D721Med (cell line): Measurements from ENCODE around the gene SLC39A11.
A peak's percentile ranks its signal among the peaks of the same experiment; 100 is the strongest.

Source experiments
- DNase-seq: peaks from one replicate; pipeline ENCODE4 v3.0.0; 2011; ENCODE audit warnings: low spot score; ENCODE audit not compliant: insufficient read length
- FAIRE-seq: peaks from 2 replicates; lab custom pipeline; 2011; peaks lifted over from hg19 to GRCh38; lab: Jason Lieb, UNC
- TF ChIP-seq, protein P1 (sequence below): IDR thresholded peaks from 2 replicates; pipeline ENCODE4 v1.5.1; 2012; ENCODE audit warnings: mild to moderate bottlenecking, control low read depth; ENCODE audit not compliant: insufficient read depth; ENCODE audit errors: missing control alignments

SLC39A11 gene

DNA sequence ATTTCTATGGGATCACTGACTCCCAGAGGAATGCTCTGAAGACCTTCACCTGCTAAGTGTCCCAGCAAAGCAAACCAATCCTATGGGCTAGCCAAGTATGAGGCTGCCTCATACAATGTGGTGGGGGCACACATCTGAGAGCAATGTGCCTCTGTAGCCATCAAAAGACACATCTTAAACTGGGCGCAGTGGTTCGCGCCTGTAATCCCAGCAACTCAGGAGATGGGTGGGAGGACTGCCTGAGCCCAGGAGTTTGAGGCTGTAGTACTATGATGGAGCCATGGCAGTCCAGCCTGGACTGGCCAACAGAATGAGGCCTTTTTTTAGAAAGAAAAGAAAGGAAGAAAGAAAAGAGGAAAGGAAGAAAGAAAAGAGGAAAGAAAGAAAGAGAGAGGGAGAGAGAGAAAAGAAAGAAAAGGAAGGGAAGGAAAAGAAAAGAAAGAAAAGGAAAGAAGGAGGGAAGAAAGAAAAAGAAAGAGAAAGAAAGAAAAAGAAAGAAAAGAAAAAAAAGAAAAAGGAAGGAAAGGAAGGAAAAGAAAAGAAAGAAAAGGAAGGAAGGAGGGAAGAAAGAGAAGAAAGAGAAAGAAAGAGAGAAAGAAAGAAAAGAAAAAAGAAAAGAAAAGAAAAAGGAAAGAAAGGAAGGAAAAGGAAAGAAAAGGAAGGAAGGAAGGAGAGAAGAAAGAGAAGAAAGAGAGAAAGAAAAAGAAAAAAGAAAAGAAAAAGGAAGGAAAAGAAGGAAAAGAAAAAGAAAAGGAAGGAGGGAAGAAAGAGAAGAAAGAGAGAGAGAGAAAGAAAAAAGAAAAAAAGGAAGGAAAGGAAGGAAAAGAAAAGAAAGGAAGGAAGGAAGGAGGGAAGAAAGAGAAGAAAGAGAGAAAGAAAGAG lies 430.3 kb downstream of the SLC39A11 start:
- DNase-seq (no peak), FAIRE-seq (no peak)
- TF ChIP-seq, protein P1, sequence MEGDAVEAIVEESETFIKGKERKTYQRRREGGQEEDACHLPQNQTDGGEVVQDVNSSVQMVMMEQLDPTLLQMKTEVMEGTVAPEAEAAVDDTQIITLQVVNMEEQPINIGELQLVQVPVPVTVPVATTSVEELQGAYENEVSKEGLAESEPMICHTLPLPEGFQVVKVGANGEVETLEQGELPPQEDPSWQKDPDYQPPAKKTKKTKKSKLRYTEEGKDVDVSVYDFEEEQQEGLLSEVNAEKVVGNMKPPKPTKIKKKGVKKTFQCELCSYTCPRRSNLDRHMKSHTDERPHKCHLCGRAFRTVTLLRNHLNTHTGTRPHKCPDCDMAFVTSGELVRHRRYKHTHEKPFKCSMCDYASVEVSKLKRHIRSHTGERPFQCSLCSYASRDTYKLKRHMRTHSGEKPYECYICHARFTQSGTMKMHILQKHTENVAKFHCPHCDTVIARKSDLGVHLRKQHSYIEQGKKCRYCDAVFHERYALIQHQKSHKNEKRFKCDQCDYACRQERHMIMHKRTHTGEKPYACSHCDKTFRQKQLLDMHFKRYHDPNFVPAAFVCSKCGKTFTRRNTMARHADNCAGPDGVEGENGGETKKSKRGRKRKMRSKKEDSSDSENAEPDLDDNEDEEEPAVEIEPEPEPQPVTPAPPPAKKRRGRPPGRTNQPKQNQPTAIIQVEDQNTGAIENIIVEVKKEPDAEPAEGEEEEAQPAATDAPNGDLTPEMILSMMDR: no peak

DNA sequence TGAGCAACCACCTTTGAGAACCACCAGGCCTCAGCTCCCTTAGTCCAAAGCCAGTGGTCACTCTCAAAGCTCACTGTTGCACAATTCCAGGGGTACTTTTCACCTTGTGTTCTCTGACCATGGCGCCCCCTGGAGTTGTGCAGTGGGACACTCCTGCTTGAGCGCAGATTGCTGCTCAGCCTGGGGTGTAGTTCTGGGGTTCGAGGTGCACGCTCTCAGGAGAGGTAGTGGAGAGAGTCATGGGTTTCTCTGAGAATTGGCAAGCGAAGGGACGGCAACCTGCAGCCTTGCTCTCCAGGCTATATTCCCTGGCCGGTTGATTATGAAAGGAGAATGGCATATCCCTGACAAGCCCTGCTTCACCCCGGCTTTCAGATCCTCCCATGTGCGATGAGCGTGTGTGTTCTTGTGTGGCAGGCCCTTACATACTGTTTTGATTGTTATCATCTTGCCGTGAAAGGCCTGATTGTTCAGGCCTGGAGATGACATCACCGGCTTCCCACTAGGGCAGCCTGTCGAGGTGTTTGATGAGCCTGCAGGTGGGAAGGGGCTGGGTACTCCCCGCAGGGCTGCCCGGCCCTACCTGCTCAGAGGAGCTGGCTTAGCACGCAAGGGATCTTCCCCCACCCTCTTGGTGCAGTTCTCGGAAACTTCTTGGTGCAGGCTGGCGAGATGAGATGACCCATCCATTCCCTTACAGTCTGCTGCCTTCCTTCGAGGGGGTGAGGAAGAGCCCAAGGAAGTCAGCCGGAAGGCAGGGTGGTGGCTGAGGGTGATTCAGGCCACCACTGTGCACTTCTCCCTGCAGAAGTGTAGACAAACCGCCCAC lies 431.2 kb downstream of the SLC39A11 start:
- TF ChIP-seq, protein P1: peak; percentile 1
- DNase-seq (no peak), FAIRE-seq (no peak)

DNA sequence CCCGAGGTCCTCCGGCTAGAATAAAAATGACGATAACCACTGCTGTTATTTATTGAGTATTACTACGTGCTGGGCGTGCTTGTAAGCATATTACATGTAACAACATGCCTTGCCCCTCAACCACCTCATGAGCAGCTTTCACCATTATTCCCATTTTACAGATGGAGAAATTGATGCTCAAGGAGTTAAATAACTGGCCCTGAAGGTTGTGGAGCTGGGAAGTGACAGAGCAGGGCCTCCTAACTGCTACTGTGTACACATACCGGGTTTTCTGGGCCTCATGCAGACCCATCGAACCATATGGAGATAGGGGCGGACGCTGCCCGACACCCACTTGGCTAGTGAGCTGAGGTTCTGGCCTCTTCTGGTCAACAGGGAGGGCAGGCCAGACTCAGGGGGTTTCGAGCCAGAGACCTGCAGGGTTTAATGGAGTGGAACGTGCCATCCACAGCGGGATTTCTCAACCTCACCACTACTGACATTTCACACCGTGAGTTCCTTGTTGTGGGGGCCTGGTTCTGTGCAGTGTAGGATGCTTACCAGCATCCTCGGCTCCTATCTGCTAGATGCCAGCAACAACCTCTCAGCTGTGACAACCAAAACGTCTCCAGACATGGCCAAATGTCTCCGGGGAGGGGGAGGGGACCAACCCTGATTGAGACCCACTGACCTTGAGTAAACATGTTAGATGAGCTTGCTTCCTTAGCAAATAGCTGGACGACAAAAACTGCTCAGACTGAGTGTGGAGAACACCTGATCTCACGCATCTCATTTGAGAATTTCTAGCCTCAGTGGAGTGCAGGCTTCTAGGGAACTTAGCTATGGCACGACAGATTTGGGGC lies 432.0 kb downstream of the SLC39A11 start:
- FAIRE-seq (no peak), DNase-seq (no peak)
- TF ChIP-seq, protein P1: no peak

DNA sequence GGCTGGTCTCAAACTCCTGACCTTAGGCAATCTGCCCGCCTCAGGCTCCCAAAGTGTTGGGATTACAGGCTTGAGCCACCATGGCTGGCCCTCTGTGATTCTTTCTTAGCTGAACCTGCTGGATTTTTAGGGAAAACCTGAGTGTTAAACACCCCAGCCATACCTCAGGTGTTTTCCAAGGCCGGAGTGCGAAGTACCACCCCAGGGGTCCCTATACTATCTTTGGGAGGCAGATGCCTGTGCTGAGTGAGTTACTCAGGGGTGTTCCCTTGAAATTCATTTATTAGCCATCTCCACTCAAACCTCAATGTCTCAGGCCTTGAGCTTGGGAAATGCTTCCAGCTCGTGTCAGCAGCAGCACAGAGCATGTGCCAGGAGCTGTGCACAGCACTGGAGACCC lies 432.7 kb downstream of the SLC39A11 start:
- DNase-seq (no peak), FAIRE-seq (no peak)
- TF ChIP-seq, protein P1: no peak

DNA sequence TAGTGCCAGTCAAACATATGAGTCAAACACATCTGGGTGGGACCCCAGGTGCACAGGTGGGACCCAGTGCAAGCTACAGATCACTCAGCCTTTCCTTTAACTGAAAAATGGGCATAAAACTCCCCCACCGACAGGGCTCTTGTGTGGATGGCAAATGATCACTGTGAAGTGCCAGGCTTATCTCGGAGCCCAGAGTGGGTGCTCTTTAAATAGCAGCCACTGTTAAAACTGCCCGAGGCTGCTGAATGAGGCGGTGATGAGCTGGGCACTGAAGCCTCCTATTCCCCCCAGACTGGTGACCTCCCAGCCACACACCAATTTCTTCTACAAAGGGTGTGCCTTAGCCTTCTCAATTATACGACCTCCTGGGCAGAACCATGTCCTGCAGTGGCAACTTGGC lies 433.8 kb downstream of the SLC39A11 start:
- TF ChIP-seq, protein P1: no peak
- DNase-seq (no peak), FAIRE-seq (no peak)

DNA sequence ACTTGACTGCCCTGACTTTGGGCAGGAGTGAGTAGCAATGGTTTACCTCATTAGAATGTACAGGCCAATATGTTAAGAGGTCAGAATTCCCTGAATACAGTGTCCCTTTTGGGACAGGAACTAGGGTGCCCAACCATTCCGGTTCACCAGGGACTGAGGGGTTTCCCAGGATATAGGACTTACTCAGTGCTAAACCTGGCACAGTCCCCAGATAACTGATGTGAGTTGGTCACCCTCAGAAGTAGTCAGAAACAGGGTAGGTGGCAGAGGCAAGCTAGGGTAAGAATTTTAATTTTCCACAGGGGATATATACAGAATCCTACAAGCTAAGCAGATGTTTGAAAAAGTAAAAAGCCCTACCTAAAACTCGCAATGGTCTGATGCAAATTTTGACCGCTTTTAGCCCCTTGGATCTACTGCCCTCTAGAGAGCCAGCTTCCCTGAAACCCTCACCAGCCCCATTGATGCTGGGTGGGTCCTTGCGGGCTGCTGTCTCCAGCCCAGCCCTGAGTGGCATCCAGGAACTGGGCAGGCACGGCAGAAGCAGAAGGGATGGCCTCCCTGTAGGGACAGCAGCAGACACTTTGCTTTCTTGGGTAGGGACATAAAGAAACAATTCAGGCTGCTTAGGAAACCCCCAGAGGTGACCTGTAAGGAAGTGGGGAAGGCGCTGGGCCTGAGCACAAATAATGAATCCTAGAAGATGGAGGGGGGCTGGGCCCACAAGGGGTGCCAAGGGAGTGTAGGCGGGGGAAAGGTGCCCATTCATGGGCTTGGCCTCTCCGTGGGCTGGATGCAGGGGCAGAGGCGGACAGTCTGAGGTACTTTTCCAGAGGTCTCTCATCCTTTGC lies 434.8 kb downstream of the SLC39A11 start:
- DNase-seq (no peak), FAIRE-seq (no peak)
- TF ChIP-seq, protein P1: no peak
